OCI-LY1 (cell line): ENCODE measurements around the gene LIFR.

Experiments
- CTCF ChIP-seq: fragments of 200-600 bp; sonication (generic), shearing (Covaris generic); IDR thresholded peaks from 2 replicates; pipeline ENCODE4 v1.5.1; 2017; ENCODE audit warnings: mild to moderate bottlenecking, antibody characterized with exemption, low read length, moderate library complexity, mixed read lengths
- EZH2 ChIP-seq: fragments of 200-600 bp; sonication (generic), shearing (Covaris generic); IDR thresholded peaks from 2 replicates; pipeline ENCODE4 v1.8.0; 2017; ENCODE audit warnings: borderline replicate concordance, mixed run types, mild to moderate bottlenecking, antibody characterized with exemption, low read length, moderate library complexity, mixed read lengths

GRCh38 chr5:38473008-38473407 lies 83.4 kb downstream of the LIFR start:
- TF ChIP-seq CTCF = no peak
- no peak for TF ChIP-seq EZH2
